SH-SY5Y (cell line): ENCODE data around the gene GCDH.

Experiments used
- GATA2 ChIP-seq: IDR thresholded peaks from 2 replicates; pipeline ENCODE4 v1.6.1; 2011; ENCODE audit warnings: mild to moderate bottlenecking, low read depth, low read length
- GATA3 ChIP-seq: IDR thresholded peaks from 2 replicates; pipeline ENCODE4 v1.6.1; 2011; ENCODE audit warnings: low read depth, mild to moderate bottlenecking, low read length, moderate library complexity

- TF ChIP-seq GATA2: no peak
- no peak for TF ChIP-seq GATA3
These were observed 2.9 kb upstream of the GCDH start for GRCh38 chr19:12888006-12888603.
